Ramos (cell line): ENCODE measurements around the gene DYNC1H1.

Experiments
- in situ Hi-C: fragments of 300-500 bp; cut with MboI; formaldehyde crosslinking; loops from one replicate; pipeline ENCODE4 v1.14.3; 2022; ENCODE audit warnings: low sequenced_read_pairs; ENCODE audit not compliant: unreplicated experiment

The DYNC1H1 gene

GRCh38 chr14:102026934-102027333 lies 62.6 kb downstream of the DYNC1H1 start:
- in situ Hi-C loops, result no loop called here

- in situ Hi-C loops, result no loop called here
These were observed 63.6 kb downstream of the DYNC1H1 start for GRCh38 chr14:102027951-102028350.

- in situ Hi-C loops, result no loop called here
These were observed 64.4 kb downstream of the DYNC1H1 start for GRCh38 chr14:102028733-102029132.

GRCh38 chr14:102029956-102030355 lies 65.6 kb downstream of the DYNC1H1 start:
- in situ Hi-C loops, result no loop called here

- in situ Hi-C loops, result no loop called here
These were observed 68.9 kb downstream of the DYNC1H1 start for GRCh38 chr14:102033241-102033640.

GRCh38 chr14:102034301-102034700 lies 69.9 kb downstream of the DYNC1H1 start:
- in situ Hi-C loops, result no loop called here

- in situ Hi-C loops, result no loop called here
These were observed 71.5 kb downstream of the DYNC1H1 start for GRCh38 chr14:102035914-102036313.

GRCh38 chr14:102037686-102038085 lies 73.3 kb downstream of the DYNC1H1 start:
- in situ Hi-C loops, result no loop called here

- in situ Hi-C loops, result no loop called here
These were observed 74.8 kb downstream of the DYNC1H1 start for GRCh38 chr14:102039157-102039556.

- in situ Hi-C loops, result no loop called here
These were observed 75.8 kb downstream of the DYNC1H1 start for GRCh38 chr14:102040153-102040552.

GRCh38 chr14:102042699-102043098 lies 78.3 kb downstream of the DYNC1H1 start:
- in situ Hi-C loops, result no loop called here

GRCh38 chr14:102043251-102044025 lies 79.1 kb downstream of the DYNC1H1 start:
- in situ Hi-C loops, result no loop called here

- in situ Hi-C loops, result no loop called here
These were observed 80.2 kb downstream of the DYNC1H1 start for GRCh38 chr14:102044566-102044965.

GRCh38 chr14:102046337-102047278 lies 82.2 kb downstream of the DYNC1H1 start:
- in situ Hi-C loops, result no loop called here

GRCh38 chr14:102047808-102048540 lies 83.6 kb downstream of the DYNC1H1 start:
- in situ Hi-C loops, result no loop called here

- in situ Hi-C loops, result loop anchor here (25.0 kb wide), 1 partner anchor 263 kb away; the partner anchor contains the start of genes MOK and ZNF839
These were observed 85.1 kb downstream of the DYNC1H1 start for GRCh38 chr14:102049258-102050025.

- in situ Hi-C loops, result loop anchor here (25.0 kb wide), 1 partner anchor 262 kb away; the partner anchor contains the start of genes MOK and ZNF839
These were observed 85.6 kb downstream of the DYNC1H1 start for GRCh38 chr14:102050026-102050405.

- in situ Hi-C loops, result loop anchor here (25.0 kb wide), 1 partner anchor 262 kb away; the partner anchor contains the start of genes MOK and ZNF839
These were observed 86.3 kb downstream of the DYNC1H1 start for GRCh38 chr14:102050625-102051024.

- in situ Hi-C loops, result loop anchor here (25.0 kb wide), 1 partner anchor 260 kb away; the partner anchor contains the start of genes MOK and ZNF839
These were observed 88.1 kb downstream of the DYNC1H1 start for GRCh38 chr14:102052522-102052921.
